ENCODE data around the gene RHBDF2. TPM values are rescaled to one million over a fixed set of nuclear protein-coding genes. Genes with fewer than 3 reads are reported as not detected.
A peak's percentile ranks its signal among the peaks of the same experiment; 100 is the strongest.

The RHBDF2 gene
- total RNA-seq, 3 donors from 2014 or later (not counting 1 experiment from before 2014, with no cell fraction given): 194 to 233 (median 202) TPM

GRCh38 chr17:76538941-76539570 is 37.8 kb upstream of the RHBDF2 start:
- WGBS (ENCODE audit: insufficient coverage): 92% methylated on average over 7 of the region's 9 CpGs
- Mint-ChIP-seq H3K36me3 (no peaks in the 10 kb centered on the region), H3K4me3 (peak overlapping the region; percentile 68), H3K27ac (no peak overlapping the region), H3K27me3 (ENCODE audit: low read depth in 2 of 2) (peaks cover 11 to 32% of the 10 kb centered on the region in 2 donors), H3K4me1 (peaks cover 0 to 13% of the 10 kb centered on the region in 2 donors), H3K9me3 (no peaks in the 10 kb centered on the region)
- TF ChIP-seq, protein P1, sequence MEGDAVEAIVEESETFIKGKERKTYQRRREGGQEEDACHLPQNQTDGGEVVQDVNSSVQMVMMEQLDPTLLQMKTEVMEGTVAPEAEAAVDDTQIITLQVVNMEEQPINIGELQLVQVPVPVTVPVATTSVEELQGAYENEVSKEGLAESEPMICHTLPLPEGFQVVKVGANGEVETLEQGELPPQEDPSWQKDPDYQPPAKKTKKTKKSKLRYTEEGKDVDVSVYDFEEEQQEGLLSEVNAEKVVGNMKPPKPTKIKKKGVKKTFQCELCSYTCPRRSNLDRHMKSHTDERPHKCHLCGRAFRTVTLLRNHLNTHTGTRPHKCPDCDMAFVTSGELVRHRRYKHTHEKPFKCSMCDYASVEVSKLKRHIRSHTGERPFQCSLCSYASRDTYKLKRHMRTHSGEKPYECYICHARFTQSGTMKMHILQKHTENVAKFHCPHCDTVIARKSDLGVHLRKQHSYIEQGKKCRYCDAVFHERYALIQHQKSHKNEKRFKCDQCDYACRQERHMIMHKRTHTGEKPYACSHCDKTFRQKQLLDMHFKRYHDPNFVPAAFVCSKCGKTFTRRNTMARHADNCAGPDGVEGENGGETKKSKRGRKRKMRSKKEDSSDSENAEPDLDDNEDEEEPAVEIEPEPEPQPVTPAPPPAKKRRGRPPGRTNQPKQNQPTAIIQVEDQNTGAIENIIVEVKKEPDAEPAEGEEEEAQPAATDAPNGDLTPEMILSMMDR (IDR thresholded peaks at IDR 0.05): no peak
- Histone ChIP-seq H3K27me3 (ENCODE audit: control insufficient read depth, insufficient read depth, low read length) (peaks cover 24% of the 10 kb centered on the region), H3K4me3 (ENCODE audit: low read length) (no peak overlapping the region), H3K27ac (ENCODE audit: low read length) (no peak overlapping the region), H3K9me3 (ENCODE audit: control insufficient read depth, insufficient read depth, low read length) (no peaks in the 10 kb centered on the region), H3K36me3 (ENCODE audit: control insufficient read depth, insufficient read depth, low read length) (no peaks in the 10 kb centered on the region), H3K4me1 (ENCODE audit: control insufficient read depth, insufficient read depth, low read length) (peaks cover 24% of the 10 kb centered on the region)
- no peak for DNase-seq
- intact Hi-C loops (cut with micrococcal nuclease): no loop called here
- ATAC-seq: no peak

DNA sequence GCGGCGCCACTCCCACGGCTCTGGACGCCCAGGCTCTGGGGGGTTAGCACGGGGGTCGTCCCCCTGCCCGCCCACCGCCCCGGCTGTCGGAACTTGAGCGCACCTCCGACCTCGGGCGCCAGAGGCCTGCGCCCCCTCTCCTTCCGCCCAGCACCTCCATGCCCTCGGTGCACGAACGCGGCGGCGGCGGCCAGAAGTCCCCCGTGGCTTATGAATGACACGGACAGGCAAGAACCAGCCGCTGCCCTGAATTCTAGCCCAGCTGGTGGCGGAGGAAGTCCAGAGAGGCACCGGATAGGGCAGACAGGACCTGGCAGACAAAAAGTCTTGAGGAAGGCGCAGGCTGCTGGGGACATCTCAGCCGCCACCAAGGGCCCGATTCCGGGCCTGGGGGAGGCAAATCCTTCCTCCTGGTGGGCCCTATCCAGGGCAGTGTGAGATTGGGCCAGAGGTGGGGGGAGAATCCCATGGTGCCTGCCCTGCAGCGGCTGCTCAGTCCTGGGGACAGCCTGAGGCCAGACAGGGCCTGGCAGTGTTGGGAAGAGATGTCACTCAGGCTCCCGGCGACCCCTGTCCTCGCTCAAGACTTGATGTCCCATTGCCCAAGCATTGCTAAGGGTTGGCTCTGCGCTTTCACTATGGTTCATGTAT is 37.2 kb upstream of the RHBDF2 start:
- H3K27me3 Mint-ChIP-seq (ENCODE audit: low read depth in 2 of 2): peaks cover 11 to 29% of the 10 kb centered on the region in 2 donors
- TF ChIP-seq, protein P1 (IDR thresholded peaks at IDR 0.05): no peak
- Histone ChIP-seq H3K27me3 (ENCODE audit: control insufficient read depth, insufficient read depth, low read length) (peaks cover 24% of the 10 kb centered on the region), H3K4me1 (ENCODE audit: control insufficient read depth, insufficient read depth, low read length) (peaks cover 18% of the 10 kb centered on the region), H3K27ac (ENCODE audit: low read length) (no peak overlapping the region), H3K9me3 (ENCODE audit: control insufficient read depth, insufficient read depth, low read length) (no peaks in the 10 kb centered on the region), H3K36me3 (ENCODE audit: control insufficient read depth, insufficient read depth, low read length) (no peaks in the 10 kb centered on the region), H3K4me3 (ENCODE audit: low read length) (no peak overlapping the region)
- H3K27ac Mint-ChIP-seq: no peak overlapping the region
- no peak for DNase-seq
- H3K4me3 Mint-ChIP-seq: peak overlapping the region; percentile 68
- ATAC-seq: no peak
- H3K36me3 Mint-ChIP-seq: no peaks in the 10 kb centered on the region
- WGBS (ENCODE audit: insufficient coverage): 29% methylated on average over 37 of the region's 37 CpGs
- intact Hi-C loops (cut with micrococcal nuclease): no loop called here
- H3K9me3 Mint-ChIP-seq: no peaks in the 10 kb centered on the region
- H3K4me1 Mint-ChIP-seq: peaks cover 0 to 6% of the 10 kb centered on the region in 2 donors

DNA sequence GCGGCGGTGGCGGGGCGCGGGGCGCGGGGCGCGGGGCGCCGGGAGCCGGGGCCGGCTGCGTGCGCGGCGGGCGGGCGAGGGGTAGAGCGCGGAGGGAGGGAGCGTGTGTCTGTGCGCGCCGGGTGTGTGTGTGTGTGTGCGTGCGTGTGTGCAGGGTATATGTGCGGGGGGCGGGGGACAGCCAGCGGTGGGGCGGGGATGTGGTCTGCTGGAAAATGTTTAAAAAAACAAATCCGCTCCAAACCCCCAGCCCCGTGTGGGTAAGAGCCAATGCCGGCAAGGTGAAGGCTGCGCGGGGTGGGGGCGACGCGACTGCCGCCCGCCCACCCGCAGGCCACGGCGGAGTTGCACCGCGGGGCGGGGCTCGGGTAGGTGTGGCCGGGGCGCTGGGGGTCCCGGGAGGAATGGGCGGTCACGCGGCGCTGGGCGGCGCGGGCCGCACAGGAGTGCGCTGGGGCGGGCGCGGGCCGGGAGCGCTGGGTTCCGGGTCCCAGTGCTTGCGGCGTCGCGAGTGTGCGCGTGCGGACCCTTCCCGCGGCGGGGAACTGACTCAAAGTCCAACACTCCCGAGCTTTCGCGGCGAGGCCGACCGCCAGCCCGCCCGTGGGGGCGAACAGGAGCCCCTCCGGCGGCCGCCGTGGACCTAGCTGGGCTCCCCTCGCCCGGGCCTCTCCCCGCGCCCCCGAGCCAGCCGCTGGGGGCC is 36.5 kb upstream of the RHBDF2 start, which contains the start of gene CYGB:
Gene CYGB, minus strand, starts transcription at position 132 of the 703 bp plus-strand sequence. CDS start 167 bp downstream, outside the sequence.
- H3K36me3 Mint-ChIP-seq: no peaks in the 10 kb centered on the region
- WGBS (ENCODE audit: insufficient coverage): 2% methylated on average over 93 of the region's 95 CpGs
- Histone ChIP-seq H3K4me1 (ENCODE audit: control insufficient read depth, insufficient read depth, low read length) (peaks cover 11% of the 10 kb centered on the region), H3K36me3 (ENCODE audit: control insufficient read depth, insufficient read depth, low read length) (no peaks in the 10 kb centered on the region), H3K9me3 (ENCODE audit: control insufficient read depth, insufficient read depth, low read length) (no peaks in the 10 kb centered on the region), H3K27ac (ENCODE audit: low read length) (no peak within 1 kb of the TSS), H3K4me3 (ENCODE audit: low read length) (no peak within 1 kb of the TSS), H3K27me3 (ENCODE audit: control insufficient read depth, insufficient read depth, low read length) (peaks cover 24% of the 10 kb centered on the region)
- peak in 2 of 3 donors; percentile 53 to 61 for ATAC-seq
- H3K4me3 Mint-ChIP-seq: peak within 1 kb of the TSS; percentile 21
- peaks cover 0 to 3% of the 10 kb centered on the region in 2 donors for H3K4me1 Mint-ChIP-seq
- H3K27me3 Mint-ChIP-seq (ENCODE audit: low read depth in 2 of 2): peaks cover 11 to 29% of the 10 kb centered on the region in 2 donors
- no peaks in the 10 kb centered on the region for H3K9me3 Mint-ChIP-seq
- TF ChIP-seq, protein P1 (IDR thresholded peaks at IDR 0.05): no peak
- intact Hi-C loops (cut with micrococcal nuclease): no loop called here
- DNase-seq: peak in 1 of 2 donors; percentile 44
- no peak within 1 kb of the TSS for H3K27ac Mint-ChIP-seq
